HCT116 (cell line): ENCODE data around the gene ELP1. TPM values are rescaled to one million over a fixed set of nuclear protein-coding genes. Genes with fewer than 3 reads are reported as not detected.

Experiments
- ATAC-seq: fragments of 200-7000 bp; cut with Tn5 transposase; 2 replicates; pipeline ENCODE4 v1.9.1; 2020; ENCODE audit warnings: mild to moderate bottlenecking, moderate library complexity
- BruUV-seq: library from RNA; stranded (reverse); fragments of 400-500 nt; replicated peaks from 2 replicates; lab custom pipeline; 2021; lab: Mats Ljungman, UMichigan
- CTCF ChIA-PET: fragments of 300-600 bp; sonication (Branson Sonifier 250); formaldehyde crosslinking; loops from one replicate; lab custom pipeline; 2021; ENCODE audit warnings: antibody characterized with exemption; lab: Charles Lee
- POLR2A ChIA-PET: fragments of 300-600, 350-600 bp; sonication (Branson Sonifier 250); formaldehyde crosslinking; loops from one replicate; lab custom pipeline; 2021; ENCODE audit warnings: antibody characterized with exemption; lab: Charles Lee
- RAD21 ChIA-PET, 2 experiments: fragments of 300-600 bp; sonication (Branson Sonifier 250); formaldehyde crosslinking; loops; one replicate each; lab custom pipeline; 2023; ENCODE audit warnings: low total read pairs in 2 of 2; ENCODE audit not compliant: uncharacterized antibody in 2 of 2, unreplicated experiment in 2 of 2, low non-redundant PET in 1 of 2; lab: Charles Lee
- DNase-seq: peaks from one replicate; pipeline ENCODE4 v3.0.0-alpha.2; 2010; ENCODE audit warnings: low read depth, low spot score
- H2AFZ ChIP-seq: fragments of 200-600 bp; shearing (Covaris generic), sonication (generic); 2 replicates; pipeline ENCODE4 v1.6.1; 2017; ENCODE audit warnings: low read depth, mixed run types, mixed read lengths, antibody characterized with exemption, low read length; ENCODE audit not compliant: poor library complexity, severe bottlenecking
- H3K27ac ChIP-seq: 2 replicates; pipeline ENCODE4 v1.5.1; 2012; ENCODE audit warnings: low read depth, low read length
- H3K27me3 ChIP-seq: fragments of 200-600 bp; sonication (generic); 2 replicates; pipeline ENCODE4 v1.6.1; 2016; ENCODE audit warnings: mixed run types, low read length, mixed read lengths; ENCODE audit not compliant: insufficient read depth
- H3K36me3 ChIP-seq, 2 experiments: fragments of 200-500 bp in 1 of 2; fragments of 200-600 bp in 1 of 2; sonication (Bioruptor generic) in 1 of 2; sonication (generic) in 1 of 2; 2 replicates each; pipeline versions ENCODE4 v1.5.1 to v1.6.1; 2014 to 2016; ENCODE audit warnings: low read length in 2 of 2, inconsistent platforms in 1 of 2, mixed read lengths in 1 of 2, mixed run types in 1 of 2; ENCODE audit not compliant: insufficient read depth in 2 of 2, control insufficient read depth in 1 of 2
- H3K4me1 ChIP-seq, 2 experiments: fragments of 200-600 bp in 1 of 2; sonication (generic) in 1 of 2; 2 replicates each; pipeline versions ENCODE4 v1.5.1 to v1.6.1; 2012 to 2017; ENCODE audit warnings: low read length in 2 of 2, inconsistent platforms in 1 of 2, mild to moderate bottlenecking in 1 of 2, mixed read lengths in 1 of 2, mixed run types in 1 of 2, moderate library complexity in 1 of 2; ENCODE audit not compliant: insufficient read depth in 2 of 2, control insufficient read depth in 1 of 2
- H3K4me2 ChIP-seq: fragments of 200-600 bp; sonication (generic); 2 replicates; pipeline ENCODE4 v1.6.1; 2017; ENCODE audit warnings: mixed run types, low read length, mixed read lengths
- H3K4me3 ChIP-seq, 2 experiments: fragments of 200-600 bp in 1 of 2; sonication (generic) in 1 of 2; replicated peaks in 1 of 2; 2 replicates each; pipeline ENCODE4 v1.5.1; 2011 to 2016; ENCODE audit warnings: low read length in 2 of 2, control low read depth in 1 of 2, low read depth in 1 of 2, mild to moderate bottlenecking in 1 of 2, mixed read lengths in 1 of 2, mixed run types in 1 of 2
- H3K79me2 ChIP-seq: fragments of 200-600 bp; sonication (generic); 2 replicates; pipeline ENCODE4 v1.6.1; 2017; ENCODE audit warnings: mild to moderate bottlenecking, mixed run types, low read length, moderate library complexity, mixed read lengths; ENCODE audit not compliant: insufficient read depth
- H3K9ac ChIP-seq: fragments of 200-600 bp; sonication (generic); 2 replicates; pipeline ENCODE4 v1.6.1; 2016; ENCODE audit warnings: low read length, mixed read lengths
- H3K9me2 ChIP-seq: fragments of 200-600 bp; sonication (generic), shearing (Covaris generic); 2 replicates; pipeline ENCODE4 v1.6.1; 2017; ENCODE audit warnings: mixed run types, mild to moderate bottlenecking, moderate library complexity; ENCODE audit not compliant: insufficient read depth
- H3K9me3 ChIP-seq, 2 experiments: fragments of 200-500 bp in 1 of 2; fragments of 200-600 bp in 1 of 2; sonication (Bioruptor generic) in 1 of 2; sonication (generic) in 1 of 2; 2 replicates each; pipeline ENCODE4 v1.6.1; 2014 to 2017; ENCODE audit warnings: low read length in 2 of 2, mixed read lengths in 2 of 2, inconsistent platforms in 1 of 2, low read depth in 1 of 2, mild to moderate bottlenecking in 1 of 2, mixed run types in 1 of 2, moderate library complexity in 1 of 2; ENCODE audit not compliant: control insufficient read depth in 1 of 2, insufficient read depth in 1 of 2
- H4K20me1 ChIP-seq: fragments of 200-600 bp; sonication (generic), shearing (Covaris generic); 2 replicates; pipeline ENCODE4 v1.6.1; 2017; ENCODE audit warnings: mixed run types, mild to moderate bottlenecking, moderate library complexity; ENCODE audit not compliant: insufficient read depth
- CBX3 ChIP-seq: IDR thresholded peaks from 2 replicates; pipeline ENCODE4 v1.6.1; 2012; ENCODE audit warnings: low read depth
- CEBPB ChIP-seq: IDR thresholded peaks from 2 replicates; pipeline ENCODE4 v1.6.1; 2012; ENCODE audit warnings: low read depth
- ELF1 ChIP-seq: IDR thresholded peaks from 2 replicates; pipeline ENCODE4 v1.6.1; 2012; ENCODE audit warnings: low read depth, borderline replicate concordance
- EZH2phosphoT487 ChIP-seq: fragments of 200-600 bp; IDR thresholded peaks from 2 replicates; pipeline ENCODE4 v1.6.1; 2018; ENCODE audit warnings: antibody characterized with exemption, borderline replicate concordance
- JUND ChIP-seq: IDR thresholded peaks from 2 replicates; pipeline ENCODE4 v1.6.1; 2012
- POLR2AphosphoS5 ChIP-seq: IDR thresholded peaks from 2 replicates; pipeline ENCODE4 v1.6.1; 2011; ENCODE audit warnings: mild to moderate bottlenecking, low read depth, low read length, moderate library complexity
- SRF ChIP-seq: IDR thresholded peaks from 2 replicates; pipeline ENCODE4 v1.6.1; 2012; ENCODE audit warnings: low read depth
- YY1 ChIP-seq: IDR thresholded peaks from 2 replicates; pipeline ENCODE4 v1.6.1; 2011; ENCODE audit warnings: low read length, low read depth, moderate library complexity, mild to moderate bottlenecking; ENCODE audit not compliant: insufficient replicate concordance; ENCODE audit errors: extremely low read depth
- intact Hi-C: fragments of 100-400 bp; cut with micrococcal nuclease; formaldehyde crosslinking; loops from 2 replicates; pipeline ENCODE4 v1.10.0; 2022
- total RNA-seq: library from RNA; stranded (reverse); gene quantifications from one replicate; pipeline ENCODE4 v1.2.1, GENCODE V29; 2021; ENCODE audit not compliant: unreplicated experiment
- TF ChIP-seq, protein P1 (sequence below), 3 experiments: fragments of 200-600 bp in 1 of 3; sonication (generic) in 1 of 3; IDR thresholded peaks in 2 of 3; conservative IDR thresholded peaks in 1 of 3; 2 replicates each; pipeline ENCODE4 v1.5.1; 2012 to 2017; ENCODE audit warnings: low read depth in 2 of 3, low read length in 2 of 3, antibody characterized with exemption in 1 of 3, borderline replicate concordance in 1 of 3, control low read depth in 1 of 3, mild to moderate bottlenecking in 1 of 3, mixed read lengths in 1 of 3, mixed run types in 1 of 3, moderate library complexity in 1 of 3; ENCODE audit not compliant: insufficient read depth in 1 of 3

The ELP1 gene
- total RNA-seq, 1 experiment from 2014 or later = 28.8 TPM

DNA sequence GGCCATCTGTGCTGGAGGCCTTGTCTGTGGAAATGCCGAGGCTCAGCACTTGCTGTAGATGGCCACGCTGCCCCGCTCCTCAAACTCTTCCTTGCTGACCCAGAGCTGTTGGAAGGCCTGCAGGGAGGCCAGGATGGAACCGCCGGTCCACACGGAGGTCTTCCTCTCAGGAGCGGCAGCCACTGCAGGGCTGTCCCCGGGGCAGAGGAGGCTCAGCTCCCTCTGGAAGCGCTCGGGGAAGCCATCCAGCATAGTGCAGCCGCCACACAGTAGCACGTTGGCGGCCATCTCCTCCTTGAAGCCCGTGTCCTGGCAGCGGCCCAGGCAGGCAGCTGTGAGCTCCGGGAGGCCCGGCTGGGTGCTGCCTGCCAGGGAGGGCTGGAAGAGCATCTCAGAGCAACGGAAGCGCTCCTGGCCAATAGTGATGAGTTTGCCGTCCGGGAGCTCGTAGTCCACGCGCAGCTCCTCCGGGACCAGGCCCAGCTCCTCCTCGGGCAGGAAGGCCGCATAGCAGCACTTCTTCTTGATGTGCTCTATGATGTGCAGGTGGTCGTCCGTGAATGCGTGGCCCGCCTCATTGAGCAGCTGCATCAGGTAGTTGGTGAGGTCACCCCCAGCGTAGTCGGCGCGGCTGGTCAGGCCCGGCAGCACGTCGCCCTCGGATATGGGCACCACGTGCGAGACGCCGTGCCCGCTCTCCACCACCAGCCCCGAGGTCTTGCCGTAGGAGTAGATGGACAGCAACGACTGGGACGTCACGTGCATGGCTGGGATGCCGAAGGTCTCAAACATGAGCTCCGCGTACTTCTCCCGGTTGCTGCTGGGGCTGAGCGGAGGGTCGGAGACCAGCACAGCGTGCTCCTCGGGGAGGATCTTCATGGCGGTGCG lies 79.0 kb downstream of the ELP1 start:
- ATAC-seq (no peak), DNase-seq (no peak)
- Histone ChIP-seq H3K9ac (no peak overlapping the region), H3K27ac (no peak overlapping the region), H3K9me3 (no peaks in the 10 kb centered on the region), H4K20me1 (no peaks in the 10 kb centered on the region), H3K9me2 (no peaks in the 10 kb centered on the region), H3K27me3 (no peaks in the 10 kb centered on the region), H3K4me1 (peaks cover 0 to 9% of the 10 kb centered on the region in 2 experiments; a peak in 2 of 4 replicates), H3K36me3 (no peaks in the 10 kb centered on the region), H3K4me2 (no peak overlapping the region), H2AFZ (no peak overlapping the region), H3K4me3 (no peak overlapping the region), H3K79me2 (no peaks in the 10 kb centered on the region)
- no TSS peak for BruUV-seq
- ChIA-PET CTCF (no interaction called here), POLR2A (no interaction called here), RAD21 (no interaction called here)
- no peak for TF ChIP-seq JUND
- TF ChIP-seq CBX3 = no peak
- TF ChIP-seq YY1 = no peak
- TF ChIP-seq, protein P1, sequence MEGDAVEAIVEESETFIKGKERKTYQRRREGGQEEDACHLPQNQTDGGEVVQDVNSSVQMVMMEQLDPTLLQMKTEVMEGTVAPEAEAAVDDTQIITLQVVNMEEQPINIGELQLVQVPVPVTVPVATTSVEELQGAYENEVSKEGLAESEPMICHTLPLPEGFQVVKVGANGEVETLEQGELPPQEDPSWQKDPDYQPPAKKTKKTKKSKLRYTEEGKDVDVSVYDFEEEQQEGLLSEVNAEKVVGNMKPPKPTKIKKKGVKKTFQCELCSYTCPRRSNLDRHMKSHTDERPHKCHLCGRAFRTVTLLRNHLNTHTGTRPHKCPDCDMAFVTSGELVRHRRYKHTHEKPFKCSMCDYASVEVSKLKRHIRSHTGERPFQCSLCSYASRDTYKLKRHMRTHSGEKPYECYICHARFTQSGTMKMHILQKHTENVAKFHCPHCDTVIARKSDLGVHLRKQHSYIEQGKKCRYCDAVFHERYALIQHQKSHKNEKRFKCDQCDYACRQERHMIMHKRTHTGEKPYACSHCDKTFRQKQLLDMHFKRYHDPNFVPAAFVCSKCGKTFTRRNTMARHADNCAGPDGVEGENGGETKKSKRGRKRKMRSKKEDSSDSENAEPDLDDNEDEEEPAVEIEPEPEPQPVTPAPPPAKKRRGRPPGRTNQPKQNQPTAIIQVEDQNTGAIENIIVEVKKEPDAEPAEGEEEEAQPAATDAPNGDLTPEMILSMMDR (IDR thresholded peaks at IDR 0.05 in 2 of 3, conservative IDR thresholded peaks at IDR 0.05 in 1 of 3; ENCODE audit: borderline replicate concordance in 1 of 3, insufficient read depth in 1 of 3, low read depth in 2 of 3, low read length in 2 of 3) = no peak
- TF ChIP-seq ELF1 = no peak
- no peak for TF ChIP-seq CEBPB
- no peak for TF ChIP-seq SRF
- no peak for TF ChIP-seq POLR2AphosphoS5
- no peak for TF ChIP-seq EZH2phosphoT487
- intact Hi-C loops = loop anchor here (5.0 to 10.0 kb wide), 2 partner anchors 470 to 547 kb away; partner anchors contain the start of gene EPB41L4B
